AG10803 (cell line): ENCODE data around the gene SMAD6.
A peak's percentile ranks its signal among the peaks of the same experiment; 100 is the strongest.

Experiments used
- DNase-seq: peaks from one replicate; pipeline ENCODE4 v3.0.0; 2010; ENCODE audit warnings: low read depth
- H3K4me3 ChIP-seq: 2 replicates; pipeline ENCODE4 v1.5.1; 2011; ENCODE audit warnings: mild to moderate bottlenecking, low read length, control low read depth
- TF ChIP-seq, protein P1 (sequence below): conservative IDR thresholded peaks from 2 replicates; pipeline ENCODE4 v1.5.1; 2011; ENCODE audit warnings: mild to moderate bottlenecking, low read length, control low read depth, inconsistent platforms

SMAD6 gene

DNA sequence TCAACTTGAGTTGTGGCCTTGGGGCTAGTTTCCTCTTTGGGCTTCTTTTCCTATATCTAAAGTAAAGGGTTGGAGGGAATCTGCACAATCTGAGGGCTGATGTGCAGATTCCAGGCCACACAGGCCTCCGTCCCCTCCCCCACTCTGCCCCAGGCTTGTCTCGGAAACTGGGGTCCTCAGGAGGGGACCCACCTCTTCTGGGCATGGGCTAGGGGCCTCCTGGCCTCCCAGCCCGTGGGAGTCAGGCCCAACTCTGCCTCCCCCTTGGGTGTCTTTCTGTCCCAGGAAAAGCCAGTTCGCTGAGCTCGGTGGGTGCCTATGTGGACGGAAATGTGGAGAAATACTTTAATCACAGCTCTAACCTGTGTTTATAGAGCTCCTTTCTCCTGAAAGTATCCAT is 4.8 kb downstream of the SMAD6 start:
- peak overlapping the region; percentile 48 for H3K4me3 ChIP-seq

GRCh38 chr15:66707310-66708082 is 5.5 kb downstream of the SMAD6 start:
- DNase-seq: peak; percentile 59
- peak overlapping the region; percentile 48 for H3K4me3 ChIP-seq
- TF ChIP-seq, protein P1, sequence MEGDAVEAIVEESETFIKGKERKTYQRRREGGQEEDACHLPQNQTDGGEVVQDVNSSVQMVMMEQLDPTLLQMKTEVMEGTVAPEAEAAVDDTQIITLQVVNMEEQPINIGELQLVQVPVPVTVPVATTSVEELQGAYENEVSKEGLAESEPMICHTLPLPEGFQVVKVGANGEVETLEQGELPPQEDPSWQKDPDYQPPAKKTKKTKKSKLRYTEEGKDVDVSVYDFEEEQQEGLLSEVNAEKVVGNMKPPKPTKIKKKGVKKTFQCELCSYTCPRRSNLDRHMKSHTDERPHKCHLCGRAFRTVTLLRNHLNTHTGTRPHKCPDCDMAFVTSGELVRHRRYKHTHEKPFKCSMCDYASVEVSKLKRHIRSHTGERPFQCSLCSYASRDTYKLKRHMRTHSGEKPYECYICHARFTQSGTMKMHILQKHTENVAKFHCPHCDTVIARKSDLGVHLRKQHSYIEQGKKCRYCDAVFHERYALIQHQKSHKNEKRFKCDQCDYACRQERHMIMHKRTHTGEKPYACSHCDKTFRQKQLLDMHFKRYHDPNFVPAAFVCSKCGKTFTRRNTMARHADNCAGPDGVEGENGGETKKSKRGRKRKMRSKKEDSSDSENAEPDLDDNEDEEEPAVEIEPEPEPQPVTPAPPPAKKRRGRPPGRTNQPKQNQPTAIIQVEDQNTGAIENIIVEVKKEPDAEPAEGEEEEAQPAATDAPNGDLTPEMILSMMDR: peak; percentile 45

More for the DNA sequence above, 4.8 kb downstream of the SMAD6 start:
- TF ChIP-seq, protein P1: no peak
- DNase-seq: no peak

- DNase-seq: no peak
- TF ChIP-seq, protein P1: no peak
- no peak overlapping the region for H3K4me3 ChIP-seq
Measured at GRCh38 chr15:66708389-66708788, 6.4 kb downstream of the SMAD6 start.

- TF ChIP-seq, protein P1: no peak
- DNase-seq: no peak
- H3K4me3 ChIP-seq: no peak overlapping the region
Measured at GRCh38 chr15:66709884-66710283, 7.8 kb downstream of the SMAD6 start.

- TF ChIP-seq, protein P1: no peak
- no peak overlapping the region for H3K4me3 ChIP-seq
- DNase-seq: no peak
Measured at GRCh38 chr15:66711260-66711659, 9.2 kb downstream of the SMAD6 start.

GRCh38 chr15:66711862-66712261 is 9.8 kb downstream of the SMAD6 start:
- TF ChIP-seq, protein P1: no peak

GRCh38 chr15:66713843-66714508 is 11.9 kb downstream of the SMAD6 start:
- DNase-seq: no peak
- no peak overlapping the region for H3K4me3 ChIP-seq
- TF ChIP-seq, protein P1: no peak

More at GRCh38 chr15:66711862-66712261, 9.8 kb downstream of the SMAD6 start:
- H3K4me3 ChIP-seq: no peak overlapping the region
- no peak for DNase-seq
